ENCODE results near the gene CST7. TPM values are rescaled to one million over a fixed set of nuclear protein-coding genes. Genes with fewer than 3 reads are reported as not detected.

Gene CST7
- polyA plus RNA-seq, 1 of the 3 experiments (the other 2 are of a cell fraction) = 0.07 TPM

DNA sequence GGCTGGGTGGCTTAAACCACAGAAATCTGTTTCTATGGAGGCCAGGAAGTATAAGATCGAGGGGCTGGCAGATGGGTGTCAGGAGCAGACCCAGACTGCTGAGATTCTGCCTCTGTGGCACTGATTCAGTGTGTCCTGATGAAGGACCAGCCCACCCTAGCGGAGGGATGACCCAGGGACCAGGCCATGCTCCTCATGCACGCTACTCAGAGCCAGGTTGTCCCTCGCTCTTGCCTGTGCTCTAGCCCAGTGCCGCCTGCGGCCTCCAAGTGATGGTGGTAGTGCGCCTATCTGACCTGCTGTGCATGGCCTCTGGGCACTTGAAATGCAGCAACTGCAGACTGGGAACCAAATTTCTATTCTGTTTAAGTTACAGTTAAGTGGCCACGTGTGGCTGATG, 56.6 kb downstream of the CST7 start:
- WGBS (ENCODE audit: low lambda C conversion rate) = 88% methylated on average over 8 of the region's 8 CpGs
- H3F3A ChIP-seq (replicated peaks; ENCODE audit: insufficient read depth) = no peaks in the 10 kb centered on the region
- no peaks in the 10 kb centered on the region for H3K27me3 ChIP-seq (ENCODE audit: insufficient read depth)
- no peak overlapping the region for H3K4me2 ChIP-seq
- CTCF ChIA-PET = interaction anchor here (2.5 kb wide), 1 partner anchor 59 kb away, joined by 6 read pairs; no protein-coding TSS in a partner anchor
- no peak overlapping the region for H3K4me3 ChIP-seq (ENCODE audit: low read depth in 2 of 2, low read length in 1 of 2)
- no peaks in the 10 kb centered on the region for H3K9me2 ChIP-seq
- DNase-seq = no peak
- no peak overlapping the region for H3K9ac ChIP-seq
- no peaks in the 10 kb centered on the region for H3K4me1 ChIP-seq (ENCODE audit: control insufficient read depth in 1 of 2, insufficient read depth in 2 of 2, low read depth in 1 of 2, low read length in 1 of 2)
- H2AFZ ChIP-seq (ENCODE audit: low read depth) = no peak overlapping the region
- TF ChIP-seq POLR2AphosphoS5 (IDR thresholded peaks at IDR 0.05; ENCODE audit: low read depth, low read length) (no peak), EP300 (IDR thresholded peaks at IDR 0.05; ENCODE audit: borderline replicate concordance in 1 of 2, low read depth in 1 of 2, low read length in 1 of 2) (no peak), FOXM1 (IDR thresholded peaks at IDR 0.05; ENCODE audit: low read depth) (no peak), RCOR1 (IDR thresholded peaks at IDR 0.05; ENCODE audit: low read length) (no peak), JUND (IDR thresholded peaks at IDR 0.05) (no peak), TCF12 (IDR thresholded peaks at IDR 0.05) (no peak), SIN3A (IDR thresholded peaks at IDR 0.05; ENCODE audit: borderline replicate concordance, low read depth, low read length) (no peak), NRF1 (IDR thresholded peaks at IDR 0.05; ENCODE audit: low read depth, low read length) (no peak), TAF1 (IDR thresholded peaks at IDR 0.05; ENCODE audit: borderline replicate concordance, low read depth, low read length) (no peak), EZH2phosphoT487 (IDR thresholded peaks at IDR 0.05; ENCODE audit: borderline replicate concordance, low read depth) (no peak), YY1 (IDR thresholded peaks at IDR 0.05; ENCODE audit: low read depth) (no peak)
- TF ChIP-seq, protein P1, sequence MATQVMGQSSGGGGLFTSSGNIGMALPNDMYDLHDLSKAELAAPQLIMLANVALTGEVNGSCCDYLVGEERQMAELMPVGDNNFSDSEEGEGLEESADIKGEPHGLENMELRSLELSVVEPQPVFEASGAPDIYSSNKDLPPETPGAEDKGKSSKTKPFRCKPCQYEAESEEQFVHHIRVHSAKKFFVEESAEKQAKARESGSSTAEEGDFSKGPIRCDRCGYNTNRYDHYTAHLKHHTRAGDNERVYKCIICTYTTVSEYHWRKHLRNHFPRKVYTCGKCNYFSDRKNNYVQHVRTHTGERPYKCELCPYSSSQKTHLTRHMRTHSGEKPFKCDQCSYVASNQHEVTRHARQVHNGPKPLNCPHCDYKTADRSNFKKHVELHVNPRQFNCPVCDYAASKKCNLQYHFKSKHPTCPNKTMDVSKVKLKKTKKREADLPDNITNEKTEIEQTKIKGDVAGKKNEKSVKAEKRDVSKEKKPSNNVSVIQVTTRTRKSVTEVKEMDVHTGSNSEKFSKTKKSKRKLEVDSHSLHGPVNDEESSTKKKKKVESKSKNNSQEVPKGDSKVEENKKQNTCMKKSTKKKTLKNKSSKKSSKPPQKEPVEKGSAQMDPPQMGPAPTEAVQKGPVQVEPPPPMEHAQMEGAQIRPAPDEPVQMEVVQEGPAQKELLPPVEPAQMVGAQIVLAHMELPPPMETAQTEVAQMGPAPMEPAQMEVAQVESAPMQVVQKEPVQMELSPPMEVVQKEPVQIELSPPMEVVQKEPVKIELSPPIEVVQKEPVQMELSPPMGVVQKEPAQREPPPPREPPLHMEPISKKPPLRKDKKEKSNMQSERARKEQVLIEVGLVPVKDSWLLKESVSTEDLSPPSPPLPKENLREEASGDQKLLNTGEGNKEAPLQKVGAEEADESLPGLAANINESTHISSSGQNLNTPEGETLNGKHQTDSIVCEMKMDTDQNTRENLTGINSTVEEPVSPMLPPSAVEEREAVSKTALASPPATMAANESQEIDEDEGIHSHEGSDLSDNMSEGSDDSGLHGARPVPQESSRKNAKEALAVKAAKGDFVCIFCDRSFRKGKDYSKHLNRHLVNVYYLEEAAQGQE (IDR thresholded peaks at IDR 0.05; ENCODE audit: low read depth, low read length) = no peak
- TF ChIP-seq, protein P2, sequence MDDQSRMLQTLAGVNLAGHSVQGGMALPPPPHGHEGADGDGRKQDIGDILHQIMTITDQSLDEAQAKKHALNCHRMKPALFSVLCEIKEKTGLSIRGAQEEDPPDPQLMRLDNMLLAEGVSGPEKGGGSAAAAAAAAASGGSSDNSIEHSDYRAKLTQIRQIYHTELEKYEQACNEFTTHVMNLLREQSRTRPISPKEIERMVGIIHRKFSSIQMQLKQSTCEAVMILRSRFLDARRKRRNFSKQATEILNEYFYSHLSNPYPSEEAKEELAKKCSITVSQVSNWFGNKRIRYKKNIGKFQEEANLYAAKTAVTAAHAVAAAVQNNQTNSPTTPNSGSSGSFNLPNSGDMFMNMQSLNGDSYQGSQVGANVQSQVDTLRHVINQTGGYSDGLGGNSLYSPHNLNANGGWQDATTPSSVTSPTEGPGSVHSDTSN (IDR thresholded peaks at IDR 0.05) = no peak
- TF ChIP-seq, protein P3, sequence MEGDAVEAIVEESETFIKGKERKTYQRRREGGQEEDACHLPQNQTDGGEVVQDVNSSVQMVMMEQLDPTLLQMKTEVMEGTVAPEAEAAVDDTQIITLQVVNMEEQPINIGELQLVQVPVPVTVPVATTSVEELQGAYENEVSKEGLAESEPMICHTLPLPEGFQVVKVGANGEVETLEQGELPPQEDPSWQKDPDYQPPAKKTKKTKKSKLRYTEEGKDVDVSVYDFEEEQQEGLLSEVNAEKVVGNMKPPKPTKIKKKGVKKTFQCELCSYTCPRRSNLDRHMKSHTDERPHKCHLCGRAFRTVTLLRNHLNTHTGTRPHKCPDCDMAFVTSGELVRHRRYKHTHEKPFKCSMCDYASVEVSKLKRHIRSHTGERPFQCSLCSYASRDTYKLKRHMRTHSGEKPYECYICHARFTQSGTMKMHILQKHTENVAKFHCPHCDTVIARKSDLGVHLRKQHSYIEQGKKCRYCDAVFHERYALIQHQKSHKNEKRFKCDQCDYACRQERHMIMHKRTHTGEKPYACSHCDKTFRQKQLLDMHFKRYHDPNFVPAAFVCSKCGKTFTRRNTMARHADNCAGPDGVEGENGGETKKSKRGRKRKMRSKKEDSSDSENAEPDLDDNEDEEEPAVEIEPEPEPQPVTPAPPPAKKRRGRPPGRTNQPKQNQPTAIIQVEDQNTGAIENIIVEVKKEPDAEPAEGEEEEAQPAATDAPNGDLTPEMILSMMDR (IDR thresholded peaks at IDR 0.05) = no peak
- no peak overlapping the region for H3K27ac ChIP-seq (ENCODE audit: low read depth in 2 of 2, low read length in 1 of 2)
- no peaks in the 10 kb centered on the region for H3K36me3 ChIP-seq (replicated peaks in 1 of 2; ENCODE audit: control insufficient read depth in 1 of 2, insufficient read depth in 2 of 2, low read length in 1 of 2)
- POLR2A ChIA-PET = no interaction called here
- no peaks in the 10 kb centered on the region for H4K20me1 ChIP-seq (ENCODE audit: insufficient read depth)
- H3K9me3 ChIP-seq = no peaks in the 10 kb centered on the region
- H3K79me2 ChIP-seq (ENCODE audit: insufficient read depth) = no peaks in the 10 kb centered on the region

Measured in SK-N-SH (cell line).